ENCODE data around the gene OR5A1.

Gene OR5A1

GRCh38 chr11:59413646-59414045 is 22.6 kb upstream of the OR5A1 start:
- intact Hi-C loops (cut with DNase I; ENCODE audit: low total_unique reads): no loop called here
- TF ChIP-seq CTCF (IDR thresholded peaks at IDR 0.05): no peak
- DNase-seq: no peak
- Histone ChIP-seq H3K27ac (no peak overlapping the region), H3K4me1 (no peaks in the 10 kb centered on the region), H3K4me3 (no peak overlapping the region), H3K9me3 (no peaks in the 10 kb centered on the region), H3K27me3 (no peaks in the 10 kb centered on the region), H3K36me3 (no peaks in the 10 kb centered on the region)

- H3K27me3 ChIP-seq: no peaks in the 10 kb centered on the region
- H3K4me3 ChIP-seq: no peak overlapping the region
- no peaks in the 10 kb centered on the region for H3K4me1 ChIP-seq
- intact Hi-C loops (cut with DNase I; ENCODE audit: low total_unique reads): no loop called here
- TF ChIP-seq CTCF (IDR thresholded peaks at IDR 0.05): no peak
- DNase-seq: no peak
- H3K36me3 ChIP-seq: no peaks in the 10 kb centered on the region
- H3K9me3 ChIP-seq: no peaks in the 10 kb centered on the region
- H3K27ac ChIP-seq: no peak overlapping the region
These were observed 21.2 kb upstream of the OR5A1 start for GRCh38 chr11:59415111-59415510.

- no peak for TF ChIP-seq CTCF (IDR thresholded peaks at IDR 0.05)
- DNase-seq: no peak
- intact Hi-C loops (cut with DNase I; ENCODE audit: low total_unique reads): no loop called here
- Histone ChIP-seq H3K36me3 (no peaks in the 10 kb centered on the region), H3K4me3 (no peak overlapping the region), H3K4me1 (no peaks in the 10 kb centered on the region), H3K27ac (no peak overlapping the region), H3K27me3 (no peaks in the 10 kb centered on the region), H3K9me3 (no peaks in the 10 kb centered on the region)
These were observed 19.7 kb upstream of the OR5A1 start for GRCh38 chr11:59416613-59417012.

DNA sequence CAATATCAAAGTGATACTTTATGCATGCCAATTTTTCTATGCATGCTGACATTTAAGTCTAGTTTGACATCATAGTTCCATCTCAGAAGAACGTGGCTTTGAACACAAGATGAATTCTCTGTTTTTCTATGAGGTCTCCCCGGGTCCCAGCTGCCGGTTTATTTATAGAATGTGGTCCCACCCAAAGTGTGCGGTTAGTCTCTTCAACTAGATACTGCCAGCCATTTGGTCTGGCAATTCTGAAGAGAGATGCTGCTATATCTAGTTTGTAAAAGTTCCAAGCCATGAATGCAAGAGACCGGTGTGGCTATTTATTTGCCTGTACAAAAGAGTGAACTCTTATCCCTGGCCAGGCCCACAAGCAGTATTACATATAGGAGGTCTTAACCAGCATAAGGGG is 19.2 kb upstream of the OR5A1 start:
- no peak for TF ChIP-seq CTCF (IDR thresholded peaks at IDR 0.05)

DNA sequence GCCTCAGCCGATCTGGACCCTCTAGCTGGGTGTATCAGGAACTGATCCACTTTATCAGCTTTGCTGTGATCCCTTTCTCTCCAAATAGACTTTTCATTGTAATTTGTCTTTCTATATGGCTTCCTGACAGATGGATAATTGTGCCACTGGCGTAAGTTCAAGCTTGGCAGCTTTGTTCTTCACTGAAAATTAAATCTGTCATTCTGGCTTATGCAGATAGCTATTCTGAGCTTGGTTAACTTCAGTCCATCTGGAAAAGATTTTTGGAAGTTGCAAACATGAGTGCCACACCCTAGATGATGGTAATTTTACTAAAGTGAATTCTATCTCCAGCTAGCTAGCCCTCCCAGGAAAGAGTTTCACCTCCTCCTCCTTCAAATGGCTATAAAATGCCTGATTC is 18.1 kb upstream of the OR5A1 start:
- H3K9me3 ChIP-seq: no peaks in the 10 kb centered on the region
- no peak overlapping the region for H3K4me3 ChIP-seq
- no peaks in the 10 kb centered on the region for H3K27me3 ChIP-seq
- no peaks in the 10 kb centered on the region for H3K4me1 ChIP-seq
- no peak for DNase-seq
- H3K36me3 ChIP-seq: no peaks in the 10 kb centered on the region
- TF ChIP-seq CTCF (IDR thresholded peaks at IDR 0.05): no peak
- H3K27ac ChIP-seq: no peak overlapping the region
- intact Hi-C loops (cut with DNase I; ENCODE audit: low total_unique reads): no loop called here

More for the DNA sequence above, 19.2 kb upstream of the OR5A1 start:
- H3K36me3 ChIP-seq: no peaks in the 10 kb centered on the region
- H3K9me3 ChIP-seq: no peaks in the 10 kb centered on the region
- intact Hi-C loops (cut with DNase I; ENCODE audit: low total_unique reads): no loop called here
- no peak for DNase-seq
- H3K27me3 ChIP-seq: no peaks in the 10 kb centered on the region
- no peaks in the 10 kb centered on the region for H3K4me1 ChIP-seq
- no peak overlapping the region for H3K4me3 ChIP-seq
- H3K27ac ChIP-seq: no peak overlapping the region

- intact Hi-C loops (cut with DNase I; ENCODE audit: low total_unique reads): no loop called here
- no peaks in the 10 kb centered on the region for H3K27me3 ChIP-seq
- H3K4me3 ChIP-seq: no peak overlapping the region
- DNase-seq: no peak
- no peaks in the 10 kb centered on the region for H3K36me3 ChIP-seq
- no peak overlapping the region for H3K27ac ChIP-seq
- no peaks in the 10 kb centered on the region for H3K9me3 ChIP-seq
- no peaks in the 10 kb centered on the region for H3K4me1 ChIP-seq
- TF ChIP-seq CTCF (IDR thresholded peaks at IDR 0.05): no peak
These were observed 12.4 kb upstream of the OR5A1 start for GRCh38 chr11:59423835-59424234.
